SU-DHL-6 (cell line): ENCODE data around the gene MISP.

Experiments used
- EZH2phosphoT487 ChIP-seq: fragments of 200-600 bp; sonication (generic), shearing (Covaris generic); conservative IDR thresholded peaks from 2 replicates; pipeline ENCODE4 v1.6.1; 2018; ENCODE audit warnings: mild to moderate bottlenecking, antibody characterized with exemption, low read length, moderate library complexity, mixed read lengths
- TF ChIP-seq, protein P1 (sequence below): fragments of 200-600 bp; sonication (generic); IDR thresholded peaks from one replicate; pipeline ENCODE4 v1.5.1; 2017; ENCODE audit warnings: antibody characterized with exemption, mild to moderate bottlenecking, low read length, moderate library complexity; ENCODE audit not compliant: insufficient read depth, poor library complexity, severe bottlenecking

DNA sequence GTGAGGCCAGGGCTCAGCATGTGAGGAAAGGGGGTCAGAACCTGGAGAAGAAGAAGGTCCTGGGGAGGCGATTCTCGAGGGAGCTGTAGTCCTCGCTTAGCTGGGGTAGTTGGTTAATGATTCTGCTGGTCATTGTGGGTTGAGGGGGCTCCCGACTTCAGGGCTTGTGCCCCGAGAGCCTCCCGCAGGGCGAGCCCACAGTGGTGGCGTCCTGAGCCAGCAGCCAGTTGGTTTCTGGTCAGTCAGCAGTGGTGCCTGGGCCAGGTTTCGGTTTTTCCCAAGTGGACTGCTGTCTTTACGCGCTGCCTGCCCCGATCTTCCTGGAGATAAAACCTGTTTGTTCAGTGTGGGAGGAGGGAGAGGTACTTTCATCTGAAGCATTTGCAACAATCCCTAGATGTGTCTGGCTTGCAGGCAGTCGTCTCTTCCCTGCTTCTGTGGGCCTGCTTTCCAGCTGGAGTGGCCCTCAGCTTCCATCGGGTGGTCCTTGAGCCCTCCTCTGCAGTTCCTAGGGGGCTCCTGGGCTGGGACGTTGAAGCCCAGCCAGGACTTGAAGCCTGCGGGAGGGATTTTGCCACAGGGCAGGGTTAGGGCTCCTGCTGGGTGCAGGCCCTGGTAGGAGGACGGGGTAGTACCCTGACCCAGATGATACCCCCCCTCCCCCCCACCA is 49.6 kb downstream of the MISP start:
- TF ChIP-seq, protein P1, sequence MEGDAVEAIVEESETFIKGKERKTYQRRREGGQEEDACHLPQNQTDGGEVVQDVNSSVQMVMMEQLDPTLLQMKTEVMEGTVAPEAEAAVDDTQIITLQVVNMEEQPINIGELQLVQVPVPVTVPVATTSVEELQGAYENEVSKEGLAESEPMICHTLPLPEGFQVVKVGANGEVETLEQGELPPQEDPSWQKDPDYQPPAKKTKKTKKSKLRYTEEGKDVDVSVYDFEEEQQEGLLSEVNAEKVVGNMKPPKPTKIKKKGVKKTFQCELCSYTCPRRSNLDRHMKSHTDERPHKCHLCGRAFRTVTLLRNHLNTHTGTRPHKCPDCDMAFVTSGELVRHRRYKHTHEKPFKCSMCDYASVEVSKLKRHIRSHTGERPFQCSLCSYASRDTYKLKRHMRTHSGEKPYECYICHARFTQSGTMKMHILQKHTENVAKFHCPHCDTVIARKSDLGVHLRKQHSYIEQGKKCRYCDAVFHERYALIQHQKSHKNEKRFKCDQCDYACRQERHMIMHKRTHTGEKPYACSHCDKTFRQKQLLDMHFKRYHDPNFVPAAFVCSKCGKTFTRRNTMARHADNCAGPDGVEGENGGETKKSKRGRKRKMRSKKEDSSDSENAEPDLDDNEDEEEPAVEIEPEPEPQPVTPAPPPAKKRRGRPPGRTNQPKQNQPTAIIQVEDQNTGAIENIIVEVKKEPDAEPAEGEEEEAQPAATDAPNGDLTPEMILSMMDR = no peak
- TF ChIP-seq EZH2phosphoT487 = no peak
